H1 (cell line): ENCODE measurements around the gene RELT. TPM values are rescaled to one million over a fixed set of nuclear protein-coding genes. Genes with fewer than 3 reads are reported as not detected.

Experiments
- CTCF ChIA-PET: fragments of 300-600 bp; sonication (Branson Sonifier 250); formaldehyde crosslinking; loops from one replicate; lab custom pipeline; 2021; ENCODE audit not compliant: partially characterized antibody; lab: Charles Lee
- POLR2A ChIA-PET: fragments of 300-600 bp; sonication (Branson Sonifier 250); formaldehyde crosslinking; loops from one replicate; lab custom pipeline; 2021; ENCODE audit warnings: inconsistent platforms; ENCODE audit not compliant: partially characterized antibody; lab: Charles Lee
- DNase-seq, 2 experiments: peaks; one replicate each; pipeline versions ENCODE4 v3.0.0 to v3.0.0-alpha.2; 2010 to 2022; ENCODE audit warnings: low spot score in 2 of 2, low read depth in 1 of 2, mixed read lengths in 1 of 2
- FAIRE-seq: peaks from 2 replicates; lab custom pipeline; 2011; peaks lifted over from hg19 to GRCh38; lab: Jason Lieb, UNC
- H2AFZ ChIP-seq: 2 replicates; pipeline ENCODE4 v1.8.1; 2012; ENCODE audit warnings: low read length, inconsistent platforms
- H2AK5ac ChIP-seq: 2 replicates; pipeline ENCODE4 v1.6.1; 2013; ENCODE audit warnings: low read depth, low read length
- H2BK120ac ChIP-seq: replicated peaks from 2 replicates; pipeline ENCODE3; 2013; ENCODE audit warnings: low read depth, low read length, inconsistent platforms
- H2BK12ac ChIP-seq: 2 replicates; pipeline ENCODE4 v1.6.1; 2013; ENCODE audit warnings: low read depth, low read length
- H2BK15ac ChIP-seq: 2 replicates; pipeline ENCODE4 v1.6.1; 2013; ENCODE audit warnings: low read length
- H2BK20ac ChIP-seq: 2 replicates; pipeline ENCODE4 v1.6.1; 2013; ENCODE audit warnings: low read length
- H2BK5ac ChIP-seq: 2 replicates; pipeline ENCODE4 v1.6.1; 2013; ENCODE audit warnings: low read depth, low read length
- H3K14ac ChIP-seq: 2 replicates; pipeline ENCODE4 v1.6.1; 2013; ENCODE audit warnings: inconsistent platforms; ENCODE audit not compliant: insufficient read length
- H3K18ac ChIP-seq: 2 replicates; pipeline ENCODE4 v1.6.1; 2013; ENCODE audit warnings: low read length; ENCODE audit errors: extremely low read depth
- H3K23ac ChIP-seq: 2 replicates; pipeline ENCODE4 v1.6.1; 2013; ENCODE audit warnings: inconsistent platforms; ENCODE audit not compliant: insufficient read length
- H3K23me2 ChIP-seq: 2 replicates; pipeline ENCODE4 v1.6.1; 2013; ENCODE audit warnings: low read depth, low read length
- H3K27ac ChIP-seq: 2 replicates; pipeline ENCODE4 v1.6.1; 2011; ENCODE audit warnings: low read depth, low read length, inconsistent platforms
- H3K27me3 ChIP-seq, 4 experiments: replicated peaks in 1 of 4; 1 replicate in 1 of 4; 2 replicates in 3 of 4; pipeline versions ENCODE4 v1.6.1 to v1.8.1; 2011 to 2013; ENCODE audit warnings: low read length in 3 of 4, mild to moderate bottlenecking in 3 of 4, inconsistent platforms in 2 of 4, mixed read lengths in 2 of 4, moderate library complexity in 1 of 4; ENCODE audit not compliant: control insufficient read depth in 3 of 4, insufficient read depth in 3 of 4; ENCODE audit errors: extremely low read depth in 1 of 4
- H3K36me3 ChIP-seq, 4 experiments: 2 replicates each; pipeline versions ENCODE4 v1.6.1 to v1.8.1; 2011 to 2013; ENCODE audit warnings: mild to moderate bottlenecking in 4 of 4, low read length in 3 of 4, moderate library complexity in 2 of 4, control low read depth in 1 of 4, inconsistent platforms in 1 of 4; ENCODE audit not compliant: insufficient read depth in 4 of 4, control insufficient read depth in 2 of 4
- H3K4ac ChIP-seq: replicated peaks from 2 replicates; pipeline ENCODE3; 2013; ENCODE audit warnings: low read length, low read depth, mixed read lengths, inconsistent platforms; ENCODE audit not compliant: insufficient read length
- H3K4me1 ChIP-seq, 4 experiments: replicated peaks in 1 of 4; 1 replicate in 1 of 4; 2 replicates in 3 of 4; pipeline versions ENCODE4 v1.6.1 to v1.8.1; 2011 to 2013; ENCODE audit warnings: low read length in 3 of 4, inconsistent platforms in 2 of 4, mixed read lengths in 1 of 4; ENCODE audit not compliant: insufficient read depth in 4 of 4, control insufficient read depth in 3 of 4
- H3K4me2 ChIP-seq, 2 experiments: 2 replicates each; pipeline versions ENCODE4 v1.6.1 to v1.8.1; 2011 to 2013; ENCODE audit warnings: low read depth in 2 of 2, low read length in 2 of 2, control low read depth in 1 of 2, inconsistent platforms in 1 of 2, mild to moderate bottlenecking in 1 of 2; ENCODE audit not compliant: insufficient read depth in 1 of 2
- H3K4me3 ChIP-seq, 4 experiments: fragments of 200-600, 300-600 bp in 1 of 4; sonication (generic), shearing (Covaris generic), sonication (Bioruptor Twin) in 1 of 4; 2 replicates each; pipeline versions ENCODE4 v1.5.1 to v1.8.1; 2011 to 2016; ENCODE audit warnings: low read length in 4 of 4, low read depth in 3 of 4, control low read depth in 2 of 4, inconsistent platforms in 2 of 4, mild to moderate bottlenecking in 2 of 4, mixed read lengths in 1 of 4, moderate library complexity in 1 of 4; ENCODE audit not compliant: insufficient read depth in 2 of 4; ENCODE audit errors: extremely low read depth in 1 of 4
- H3K56ac ChIP-seq: replicated peaks from 2 replicates; pipeline ENCODE3; 2013; ENCODE audit warnings: low read depth, mild to moderate bottlenecking, mixed read lengths, low read length, inconsistent platforms; ENCODE audit not compliant: insufficient read length
- H3K79me1 ChIP-seq: 2 replicates; pipeline ENCODE4 v1.6.1; 2013; ENCODE audit warnings: low read depth, low read length, control low read depth
- H3K79me2 ChIP-seq, 2 experiments: 2 replicates each; pipeline versions ENCODE4 v1.6.1 to v1.8.1; 2012 to 2013; ENCODE audit warnings: low read length in 2 of 2, mild to moderate bottlenecking in 2 of 2, inconsistent platforms in 1 of 2; ENCODE audit not compliant: insufficient read depth in 2 of 2, control insufficient read depth in 1 of 2
- H3K9ac ChIP-seq, 4 experiments: replicated peaks in 1 of 4; 1 replicate in 1 of 4; 2 replicates in 3 of 4; pipeline versions ENCODE4 v1.6.1 to v1.8.1; 2011 to 2013; ENCODE audit warnings: low read depth in 3 of 4, low read length in 3 of 4, control low read depth in 2 of 4, mild to moderate bottlenecking in 2 of 4, moderate library complexity in 2 of 4, inconsistent platforms in 1 of 4; ENCODE audit errors: extremely low read depth in 1 of 4
- H3K9me3 ChIP-seq, 2 experiments: 2 replicates each; pipeline versions ENCODE4 v1.6.1 to v1.8.1; 2012 to 2013; ENCODE audit warnings: mild to moderate bottlenecking in 2 of 2, moderate library complexity in 2 of 2, control low read depth in 1 of 2, inconsistent platforms in 1 of 2, low read depth in 1 of 2, low read length in 1 of 2, mixed read lengths in 1 of 2; ENCODE audit not compliant: insufficient read depth in 2 of 2
- H4K20me1 ChIP-seq, 2 experiments: replicated peaks in 1 of 2; 2 replicates each; pipeline versions ENCODE3 to v1.8.1; 2011 to 2013; ENCODE audit warnings: inconsistent platforms in 2 of 2, low read length in 2 of 2, mild to moderate bottlenecking in 1 of 2; ENCODE audit not compliant: insufficient read depth in 2 of 2, control insufficient read depth in 1 of 2
- H4K5ac ChIP-seq: 2 replicates; pipeline ENCODE4 v1.6.1; 2013; ENCODE audit warnings: low read length, low read depth, mixed read lengths, inconsistent platforms; ENCODE audit not compliant: insufficient read length
- H4K8ac ChIP-seq: 2 replicates; pipeline ENCODE4 v1.8.0; 2013; ENCODE audit warnings: mild to moderate bottlenecking, moderate library complexity, low read length, inconsistent platforms; ENCODE audit not compliant: insufficient read depth; ENCODE audit errors: extremely low read depth
- H4K91ac ChIP-seq: replicated peaks from 2 replicates; pipeline ENCODE3; 2013; ENCODE audit warnings: low read length, mixed read lengths, inconsistent platforms; ENCODE audit not compliant: insufficient read length
- SIN3A ChIP-seq, 2 experiments: IDR thresholded peaks in 1 of 2; conservative IDR thresholded peaks in 1 of 2; 2 replicates each; pipeline ENCODE4 v1.6.1; 2011 to 2012; ENCODE audit warnings: low read length in 2 of 2, improper control_type of control experiment in 1 of 2, low read depth in 1 of 2, mild to moderate bottlenecking in 1 of 2
- SP4 ChIP-seq: IDR thresholded peaks from 2 replicates; pipeline ENCODE4 v1.6.1; 2012; ENCODE audit warnings: low read length, inconsistent platforms
- SRF ChIP-seq: IDR thresholded peaks from 2 replicates; pipeline ENCODE4 v1.6.1; 2011; ENCODE audit warnings: mild to moderate bottlenecking, low read depth, low read length, moderate library complexity
- WGBS, 2 experiments: shearing (Covaris generic) in 1 of 2; methylation state at CpG; one replicate each; pipeline versions ENCODE4 v1.1.6 to v1.1.7; 2013 to 2015; ENCODE audit warnings: low lambda C conversion rate in 2 of 2, mixed read lengths in 2 of 2, inconsistent platforms in 1 of 2, low coverage in 1 of 2, missing lambda C conversion rate in 1 of 2; ENCODE audit not compliant: insufficient replicate concordance in 2 of 2, insufficient coverage in 1 of 2, insufficient read length in 1 of 2; ENCODE audit errors: extremely low coverage in 1 of 2, missing lambda C conversion rate in 1 of 2; 5-methylcytosine and 5-hydroxymethylcytosine counted together
- polyA plus RNA-seq, 7 experiments: library from polyadenylated mRNA; depleted of rRNA in 3 of 7; stranded (reverse) in 5 of 7; unstranded in 2 of 7; fragments of >200 nt in 5 of 7; fragments of 200-250 nt in 2 of 7; gene quantifications; 1 replicate in 5 of 7; 2 replicates in 1 of 7; 4 replicates in 1 of 7; pipeline versions ENCODE4 v1.2.1 to v1.2.3, GENCODE V29; 2011 to 2013; ENCODE audit warnings: missing spikeins in 2 of 7, mixed read lengths in 2 of 7
- total RNA-seq: library from RNA; stranded (reverse); fragmentation: NEBNext Ultra II Directional; extraction: Animal tissue kit (Norgen Biotek cat#: 25700); gene quantifications from 2 replicates; pipeline ENCODE4 v1.2.1, GENCODE V29; 2021

The RELT gene
- total and polyA plus RNA-seq, 2 of the 8 experiments (the other 6 are each of a cell fraction or from before 2014, with no cell fraction given): 3.4 to 5.7 TPM

DNA sequence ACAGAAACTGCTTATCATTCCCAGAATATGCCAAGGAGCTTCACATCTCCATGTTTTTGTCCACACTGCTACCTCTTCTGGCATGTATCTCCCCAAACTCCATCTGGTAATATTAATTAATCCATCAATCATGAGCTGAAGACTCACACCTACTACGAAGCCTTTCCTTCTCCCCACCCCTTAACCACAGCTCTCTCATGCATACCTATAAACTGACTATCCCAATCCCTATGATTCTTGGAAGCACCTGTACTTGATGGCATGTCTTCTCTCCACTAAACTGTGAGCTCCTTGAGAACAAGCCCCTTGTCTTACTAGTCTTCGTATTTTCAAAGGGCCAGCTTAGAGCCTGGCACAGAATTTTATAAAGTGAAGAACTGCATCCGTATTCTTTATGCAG is 47.3 kb downstream of the RELT start:
- Histone ChIP-seq H4K5ac (no peak overlapping the region), H3K27ac (no peak overlapping the region), H4K20me1 (no peaks in the 10 kb centered on the region), H2AFZ (no peak overlapping the region), H3K23me2 (no peaks in the 10 kb centered on the region), H3K4me2 (no peak overlapping the region), H3K9me3 (no peaks in the 10 kb centered on the region), H3K4me3 (no peak overlapping the region), H4K91ac (no peak overlapping the region), H3K4ac (no peak overlapping the region), H2BK20ac (no peak overlapping the region), H2BK5ac (no peak overlapping the region), H2BK120ac (no peak overlapping the region), H2BK15ac (no peak overlapping the region), H2AK5ac (no peak overlapping the region), H3K4me1 (peaks cover 0 to 2% (median under 1%) of the 10 kb centered on the region in 4 experiments; a peak in 2 of 7 replicates), H3K79me2 (no peaks in the 10 kb centered on the region), H3K9ac (no peak overlapping the region), H3K23ac (no peak overlapping the region), H3K27me3 (no peaks in the 10 kb centered on the region), H3K14ac (no peak overlapping the region), H3K56ac (no peak overlapping the region), H3K36me3 (no peaks in the 10 kb centered on the region; a peak in 2 of 8 replicates), H4K8ac (no peak overlapping the region), H2BK12ac (no peak overlapping the region), H3K18ac (no peak overlapping the region), H3K79me1 (no peaks in the 10 kb centered on the region; the same call in 1 of the 2 replicates)
- DNase-seq (no peak), FAIRE-seq (no peak)
- 84% methylated on average over 3 of the region's 3 CpGs; no CpG with 5 or more reads in 1 of the 2 experiments for WGBS, 2 experiments
- CTCF ChIA-PET: interaction anchor here (0.6 to 2.9 kb wide), 12 partner anchors 8 to 237 kb away, joined by 3 to 14 read pairs (median 4); no protein-coding TSS in a partner anchor
- POLR2A ChIA-PET: interaction anchor here (2.4 kb wide), 1 partner anchor 26 kb away, joined by 8 read pairs; no protein-coding TSS in a partner anchor
- TF ChIP-seq SP4 (no peak), SIN3A (conservative IDR thresholded peaks at IDR 0.05 in 1 of 2, IDR thresholded peaks at IDR 0.05 in 1 of 2; ENCODE audit: low read depth in 1 of 2, low read length in 2 of 2) (no peak), SRF (no peak)
